Prostate gland (tissue), 2 donors: ENCODE measurements around the gene DMD.

ENCODE experiments used
- CTCF ChIP-seq, 4 experiments: fragments of 200-600 bp in 2 of 4; fragments of 450-650 bp in 2 of 4; sonication (generic) in 2 of 4; IDR thresholded peaks; 1 replicate in 3 of 4; 2 replicates in 1 of 4; pipeline ENCODE4 v1.5.1; 2016 to 2019; ENCODE audit warnings: antibody characterized with exemption in 4 of 4, mild to moderate bottlenecking in 2 of 4, moderate library complexity in 2 of 4
- POLR2A ChIP-seq: fragments of 450-650 bp; IDR thresholded peaks from one replicate; pipeline ENCODE4 v1.6.1; 2016; ENCODE audit warnings: antibody characterized with exemption, mild to moderate bottlenecking
- POLR2AphosphoS5 ChIP-seq: sonication (generic); formaldehyde crosslinking; IDR thresholded peaks from one replicate; pipeline ENCODE4 v1.6.1; 2017; ENCODE audit warnings: antibody characterized with exemption

- no peak for TF ChIP-seq CTCF (IDR thresholded peaks at IDR 0.05)
- no peak for TF ChIP-seq POLR2A
- no peak for TF ChIP-seq POLR2AphosphoS5
These were observed 941.5 kb downstream of the DMD start for GRCh38 chrX:32269866-32270265.
